Smooth muscle cell (in vitro differentiated cells): ENCODE data around the gene CIART. TPM values are rescaled to one million over a fixed set of nuclear protein-coding genes. Genes with fewer than 3 reads are reported as not detected.

Experiments used
- DNase-seq: peaks from one replicate; lab custom pipeline; 2025; ENCODE audit not compliant: unreplicated experiment; lab: John Stamatoyannopoulos, UW
- H2AFZ ChIP-seq: fragments of 200-600 bp; sonication (generic); 2 replicates; pipeline ENCODE4 v1.6.0; 2016; ENCODE audit warnings: antibody characterized with exemption, low read depth, mild to moderate bottlenecking
- H3F3A ChIP-seq: fragments of 200-600 bp; sonication (generic); 2 replicates; pipeline ENCODE4 v1.6.0; 2017; ENCODE audit warnings: antibody characterized with exemption, low read depth
- H3K27ac ChIP-seq: fragments of 200-600 bp; sonication (generic); 2 replicates; pipeline ENCODE4 v1.5.1; 2016; ENCODE audit warnings: low read depth, mild to moderate bottlenecking
- H3K27me3 ChIP-seq: fragments of 200-600 bp; sonication (generic); 2 replicates; pipeline ENCODE4 v1.6.1; 2016; ENCODE audit warnings: low read depth, mild to moderate bottlenecking
- H3K36me3 ChIP-seq: fragments of 200-600 bp; sonication (generic); 2 replicates; pipeline ENCODE4 v1.5.1; 2016; ENCODE audit warnings: low read depth
- H3K4me1 ChIP-seq: fragments of 200-600 bp; sonication (generic); 2 replicates; pipeline ENCODE4 v1.5.1; 2016; ENCODE audit warnings: low read depth
- H3K4me2 ChIP-seq: fragments of 200-600 bp; sonication (generic); 2 replicates; pipeline ENCODE4 v1.6.0; 2016; ENCODE audit warnings: mild to moderate bottlenecking
- H3K4me3 ChIP-seq: fragments of 200-600 bp; sonication (generic); 2 replicates; pipeline ENCODE4 v1.5.1; 2016; ENCODE audit warnings: mild to moderate bottlenecking
- H3K79me2 ChIP-seq: fragments of 200-600 bp; sonication (generic); 2 replicates; pipeline ENCODE4 v1.6.0; 2016; ENCODE audit warnings: low read depth, mild to moderate bottlenecking
- H3K9ac ChIP-seq: fragments of 200-600 bp; sonication (generic); 2 replicates; pipeline ENCODE4 v1.6.0; 2016; ENCODE audit warnings: low read depth
- H3K9me3 ChIP-seq: fragments of 200-600 bp; sonication (generic); replicated peaks from 2 replicates; pipeline ENCODE4 v1.5.1; 2016; ENCODE audit warnings: low read depth
- H4K20me1 ChIP-seq: fragments of 200-600 bp; sonication (generic); 2 replicates; pipeline ENCODE4 v1.6.0; 2016; ENCODE audit warnings: low read depth
- WGBS: methylation state at CpG from one replicate; pipeline ENCODE4 v1.1.7; 2016; ENCODE audit warnings: low lambda C conversion rate; 5-methylcytosine and 5-hydroxymethylcytosine counted together
- polyA plus RNA-seq: library from polyadenylated mRNA; unstranded; fragments of >200 nt; fragmentation: Nextera tagmentation; extraction: Ambion mirVana; gene quantifications from 2 replicates; pipeline ENCODE4 v1.2.1, GENCODE V29; 2016
- total RNA-seq: library from RNA; depleted of rRNA; stranded (reverse); fragments of >200 nt; gene quantifications from 2 replicates; pipeline ENCODE4 v1.2.3, GENCODE V29; 2014
- TF ChIP-seq, protein P1 (sequence below): fragments of 200-600 bp; sonication (generic); IDR thresholded peaks from 2 replicates; pipeline ENCODE4 v1.5.1; 2017; ENCODE audit warnings: borderline replicate concordance, mild to moderate bottlenecking, antibody characterized with exemption; ENCODE audit not compliant: insufficient read depth, poor library complexity, severe bottlenecking

CIART gene
- total and polyA plus RNA-seq, 2 experiments from 2014 or later = 7.2 to 13.1 TPM

DNA sequence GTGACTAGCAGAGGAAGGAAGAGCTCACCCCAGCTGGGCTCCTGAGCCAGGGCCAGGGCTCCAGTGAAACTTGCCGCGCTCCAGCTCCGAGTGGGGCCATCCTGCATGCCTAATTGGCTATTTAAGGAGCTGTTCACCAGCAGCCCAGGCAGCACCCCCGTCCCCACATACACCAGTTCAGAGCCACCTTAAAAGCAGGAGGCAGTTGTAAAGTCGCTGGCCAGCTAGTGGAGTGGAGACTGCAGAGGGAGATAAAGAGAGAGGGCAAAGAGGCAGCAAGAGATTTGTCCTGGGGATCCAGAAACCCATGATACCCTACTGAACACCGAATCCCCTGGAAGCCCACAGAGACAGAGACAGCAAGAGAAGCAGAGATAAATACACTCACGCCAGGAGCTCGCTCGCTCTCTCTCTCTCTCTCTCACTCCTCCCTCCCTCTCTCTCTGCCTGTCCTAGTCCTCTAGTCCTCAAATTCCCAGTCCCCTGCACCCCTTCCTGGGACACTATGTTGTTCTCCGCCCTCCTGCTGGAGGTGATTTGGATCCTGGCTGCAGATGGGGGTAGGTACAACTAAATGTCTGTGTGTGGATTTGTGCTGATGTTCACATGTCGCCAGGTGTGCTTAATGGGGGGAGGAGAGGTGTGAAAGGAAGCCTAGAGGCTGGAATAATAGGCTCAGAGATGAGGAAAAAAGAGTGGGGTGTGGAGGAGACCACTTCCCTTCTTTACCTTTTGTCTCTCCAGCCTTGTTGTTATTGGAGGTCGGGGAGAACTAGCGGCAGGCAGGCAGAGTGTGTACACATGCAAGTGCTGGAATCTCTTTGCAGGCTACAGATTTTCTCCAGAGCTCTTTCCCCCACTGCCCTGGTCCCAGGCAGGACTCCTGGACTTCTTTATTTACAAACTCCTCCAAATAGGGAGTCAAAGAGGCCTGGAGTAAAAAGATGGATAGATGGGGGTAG is 24.4 kb upstream of the CIART start, which contains the start of gene CA14:
Gene CA14 (plus strand): TSS at position 151 of the 962 bp plus-strand sequence. CDS start 355 bp downstream, at position 506.
- Histone ChIP-seq H3F3A (no peaks in the 10 kb centered on the region), H3K9ac (no peak within 1 kb of the TSS), H3K4me3 (no peak within 1 kb of the TSS), H3K27me3 (no peaks in the 10 kb centered on the region), H3K9me3 (no peaks in the 10 kb centered on the region), H3K4me1 (peaks cover 18% of the 10 kb centered on the region), H4K20me1 (no peaks in the 10 kb centered on the region), H3K27ac (no peak within 1 kb of the TSS), H3K36me3 (no peaks in the 10 kb centered on the region), H2AFZ (peak within 1 kb of the TSS; percentile 75), H3K79me2 (no peaks in the 10 kb centered on the region), H3K4me2 (peak within 1 kb of the TSS; percentile 86)
- no peak for DNase-seq
- TF ChIP-seq, protein P1, sequence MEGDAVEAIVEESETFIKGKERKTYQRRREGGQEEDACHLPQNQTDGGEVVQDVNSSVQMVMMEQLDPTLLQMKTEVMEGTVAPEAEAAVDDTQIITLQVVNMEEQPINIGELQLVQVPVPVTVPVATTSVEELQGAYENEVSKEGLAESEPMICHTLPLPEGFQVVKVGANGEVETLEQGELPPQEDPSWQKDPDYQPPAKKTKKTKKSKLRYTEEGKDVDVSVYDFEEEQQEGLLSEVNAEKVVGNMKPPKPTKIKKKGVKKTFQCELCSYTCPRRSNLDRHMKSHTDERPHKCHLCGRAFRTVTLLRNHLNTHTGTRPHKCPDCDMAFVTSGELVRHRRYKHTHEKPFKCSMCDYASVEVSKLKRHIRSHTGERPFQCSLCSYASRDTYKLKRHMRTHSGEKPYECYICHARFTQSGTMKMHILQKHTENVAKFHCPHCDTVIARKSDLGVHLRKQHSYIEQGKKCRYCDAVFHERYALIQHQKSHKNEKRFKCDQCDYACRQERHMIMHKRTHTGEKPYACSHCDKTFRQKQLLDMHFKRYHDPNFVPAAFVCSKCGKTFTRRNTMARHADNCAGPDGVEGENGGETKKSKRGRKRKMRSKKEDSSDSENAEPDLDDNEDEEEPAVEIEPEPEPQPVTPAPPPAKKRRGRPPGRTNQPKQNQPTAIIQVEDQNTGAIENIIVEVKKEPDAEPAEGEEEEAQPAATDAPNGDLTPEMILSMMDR = no peak
- WGBS = 14% methylated on average over 13 of the region's 13 CpGs

DNA sequence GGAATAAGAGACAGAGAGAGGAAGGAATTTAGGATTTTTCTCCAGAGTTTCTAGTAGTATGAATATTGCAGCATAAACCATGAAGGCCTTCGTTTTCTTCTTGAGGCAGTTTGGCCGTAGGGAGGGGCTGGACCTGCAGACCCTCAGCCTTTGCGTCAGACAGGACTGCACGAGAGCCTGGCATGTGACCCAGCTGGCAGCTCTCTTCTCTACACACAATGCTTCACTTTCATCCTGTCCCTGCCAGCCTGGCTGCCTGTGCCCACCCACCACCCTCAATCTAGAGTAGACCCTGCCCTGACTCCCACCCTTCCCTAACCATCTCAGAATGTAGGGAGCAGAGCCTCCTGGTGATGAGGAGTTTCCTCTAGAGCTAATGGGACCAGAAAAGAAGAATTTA is 23.1 kb upstream of the CIART start:
- peaks cover 18% of the 10 kb centered on the region for H3K4me1 ChIP-seq
- H3F3A ChIP-seq = no peaks in the 10 kb centered on the region
- H2AFZ ChIP-seq = no peak overlapping the region
- H3K27me3 ChIP-seq = no peaks in the 10 kb centered on the region
- H3K36me3 ChIP-seq = no peaks in the 10 kb centered on the region
- H3K9me3 ChIP-seq = no peaks in the 10 kb centered on the region
- no peak for DNase-seq
- H3K4me2 ChIP-seq = no peak overlapping the region
- H3K9ac ChIP-seq = no peak overlapping the region
- WGBS = 39% methylated on average over 4 of the region's 4 CpGs
- H4K20me1 ChIP-seq = no peaks in the 10 kb centered on the region
- H3K27ac ChIP-seq = no peak overlapping the region
- TF ChIP-seq, protein P1 = no peak
- H3K4me3 ChIP-seq = no peak overlapping the region
- no peaks in the 10 kb centered on the region for H3K79me2 ChIP-seq

DNA sequence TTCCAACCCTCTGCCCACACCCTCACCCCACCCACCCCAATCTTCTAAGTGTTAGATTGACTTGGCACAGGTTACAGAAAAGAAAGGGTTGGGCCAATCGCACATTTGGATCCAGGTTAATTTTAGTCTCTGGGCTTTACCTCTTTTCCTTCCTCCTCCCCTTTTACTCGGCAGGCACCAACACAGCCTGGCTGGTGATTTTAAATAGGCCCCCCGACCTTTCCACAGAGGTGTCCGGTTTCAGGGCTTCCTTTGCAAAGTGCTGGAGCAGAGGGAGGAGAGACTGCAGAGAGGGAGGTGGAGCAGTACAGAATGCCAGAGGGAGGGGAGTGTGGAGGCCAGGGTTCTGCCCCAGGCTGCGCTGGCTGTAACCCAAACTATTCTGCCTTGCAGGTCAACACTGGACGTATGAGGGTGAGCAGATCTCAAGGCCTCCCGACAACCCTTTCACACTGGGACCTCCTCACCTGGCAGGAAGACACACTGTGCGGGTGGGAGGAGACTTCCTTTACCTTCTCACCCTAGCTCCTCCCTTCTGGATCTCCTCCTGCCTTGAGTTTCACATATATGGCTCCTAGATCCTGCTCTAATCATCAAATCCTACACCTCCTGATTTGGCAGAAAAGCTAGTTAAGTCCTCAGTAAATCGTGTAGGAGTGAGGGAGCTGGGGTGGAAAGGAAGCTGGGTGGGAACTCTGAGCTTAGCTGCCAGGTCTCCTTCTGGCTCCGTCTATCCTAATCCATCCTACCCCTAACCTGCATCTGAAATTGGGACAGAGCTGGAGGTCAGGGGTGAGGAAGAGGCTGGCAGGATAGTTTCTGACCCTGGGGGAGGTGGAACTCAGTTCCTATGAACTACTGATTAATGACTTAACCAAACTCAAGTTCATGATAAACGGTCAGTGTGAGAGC is 22.3 kb upstream of the CIART start:
- no peak for DNase-seq
- TF ChIP-seq, protein P1 = no peak

More for the DNA sequence above, 22.3 kb upstream of the CIART start:
- H4K20me1 ChIP-seq = no peaks in the 10 kb centered on the region
- peak overlapping the region; percentile 21 for H3K4me3 ChIP-seq
- H3K36me3 ChIP-seq = no peaks in the 10 kb centered on the region
- H3K9ac ChIP-seq = no peak overlapping the region
- no peak overlapping the region for H2AFZ ChIP-seq
- H3F3A ChIP-seq = no peaks in the 10 kb centered on the region
- H3K79me2 ChIP-seq = no peaks in the 10 kb centered on the region
- H3K9me3 ChIP-seq = no peaks in the 10 kb centered on the region
- H3K4me1 ChIP-seq = peaks cover 18% of the 10 kb centered on the region
- peak overlapping the region; percentile 48 for H3K4me2 ChIP-seq
- H3K27me3 ChIP-seq = no peaks in the 10 kb centered on the region
- no peak overlapping the region for H3K27ac ChIP-seq
- WGBS = 18% methylated on average over 11 of the region's 11 CpGs
